TTC549 (cell line): ENCODE data around the gene OR10R2.
"Not testable (repeated sequence)": the region's sequence is repeated elsewhere in the genome, so short reads cannot be mapped to it uniquely, and the experiment has no call there.

Experiments used
- FAIRE-seq: peaks from 2 replicates; lab custom pipeline; 2012; peaks lifted over from hg19 to GRCh38; lab: Jason Lieb, UNC

OR10R2 gene

GRCh38 chr1:158471920-158472319 lies at the start of gene OR10R2:
TSS of gene OR10R2 (plus strand) at chr1:158472220. CDS start at chr1:158472326, 106 bp downstream.
- no peak for FAIRE-seq

GRCh38 chr1:158425027-158425426 lies 47.0 kb upstream of the OR10R2 start:
- no peak for FAIRE-seq

- no peak for FAIRE-seq
These were observed 45.9 kb upstream of the OR10R2 start, which contains the start of gene OR10K2 for GRCh38 chr1:158426137-158426536. TSS of gene OR10K2 (minus strand) at chr1:158426237. CDS start at chr1:158420866, 5,371 bp downstream.

- FAIRE-seq, result not testable (repeated sequence)
These were observed 41.9 kb upstream of the OR10R2 start for GRCh38 chr1:158430163-158430562.

GRCh38 chr1:158434741-158435140 lies 37.3 kb upstream of the OR10R2 start:
- FAIRE-seq, result no peak

GRCh38 chr1:158445376-158445775 lies 26.6 kb upstream of the OR10R2 start:
- FAIRE-seq, result no peak

- FAIRE-seq, result no peak
These were observed 17.5 kb upstream of the OR10R2 start for GRCh38 chr1:158454537-158454936.

GRCh38 chr1:158457246-158457645 lies 14.8 kb upstream of the OR10R2 start:
- FAIRE-seq, result peak; percentile 23

GRCh38 chr1:158458263-158458662 lies 13.8 kb upstream of the OR10R2 start:
- no peak for FAIRE-seq

- no peak for FAIRE-seq
These were observed 10.5 kb upstream of the OR10R2 start, which contains the start of gene OR10K1 for GRCh38 chr1:158461534-158461933. TSS of gene OR10K1 (plus strand) at chr1:158461834. CDS start at chr1:158465562, 3,728 bp downstream.

- no peak for FAIRE-seq
These were observed 13.4 kb downstream of the OR10R2 start for GRCh38 chr1:158485455-158485854.

- no peak for FAIRE-seq
These were observed 19.3 kb downstream of the OR10R2 start for GRCh38 chr1:158491316-158491715.

GRCh38 chr1:158493054-158493453 lies 21.0 kb downstream of the OR10R2 start:
- no peak for FAIRE-seq

- FAIRE-seq, result no peak
These were observed 22.8 kb downstream of the OR10R2 start for GRCh38 chr1:158494796-158495195.

GRCh38 chr1:158496374-158496773 lies 24.4 kb downstream of the OR10R2 start:
- FAIRE-seq, result peak; percentile 72

- no peak for FAIRE-seq
These were observed 34.5 kb downstream of the OR10R2 start for GRCh38 chr1:158506369-158506987.

GRCh38 chr1:158507511-158507910 lies 35.5 kb downstream of the OR10R2 start:
- no peak for FAIRE-seq

GRCh38 chr1:158509471-158510156 lies 37.6 kb downstream of the OR10R2 start:
- FAIRE-seq, result no peak

GRCh38 chr1:158516966-158517365 lies 44.9 kb downstream of the OR10R2 start:
- no peak for FAIRE-seq

- FAIRE-seq, result no peak
These were observed 48.0 kb downstream of the OR10R2 start for GRCh38 chr1:158520021-158520420.

GRCh38 chr1:158520955-158521665 lies 49.1 kb downstream of the OR10R2 start:
- no peak for FAIRE-seq

- no peak for FAIRE-seq
These were observed 49.6 kb downstream of the OR10R2 start for GRCh38 chr1:158521666-158522058.

- no peak for FAIRE-seq
These were observed 55.3 kb downstream of the OR10R2 start for GRCh38 chr1:158527190-158527815.
